ENCODE measurements around the gene ANKRD7.

- TF ChIP-seq POLR2AphosphoS5 (IDR thresholded peaks at IDR 0.05) (no peak), POLR2A (IDR thresholded peaks at IDR 0.05) (no peak), EP300 (IDR thresholded peaks at IDR 0.05) (no peak)
- TF ChIP-seq, protein P1, sequence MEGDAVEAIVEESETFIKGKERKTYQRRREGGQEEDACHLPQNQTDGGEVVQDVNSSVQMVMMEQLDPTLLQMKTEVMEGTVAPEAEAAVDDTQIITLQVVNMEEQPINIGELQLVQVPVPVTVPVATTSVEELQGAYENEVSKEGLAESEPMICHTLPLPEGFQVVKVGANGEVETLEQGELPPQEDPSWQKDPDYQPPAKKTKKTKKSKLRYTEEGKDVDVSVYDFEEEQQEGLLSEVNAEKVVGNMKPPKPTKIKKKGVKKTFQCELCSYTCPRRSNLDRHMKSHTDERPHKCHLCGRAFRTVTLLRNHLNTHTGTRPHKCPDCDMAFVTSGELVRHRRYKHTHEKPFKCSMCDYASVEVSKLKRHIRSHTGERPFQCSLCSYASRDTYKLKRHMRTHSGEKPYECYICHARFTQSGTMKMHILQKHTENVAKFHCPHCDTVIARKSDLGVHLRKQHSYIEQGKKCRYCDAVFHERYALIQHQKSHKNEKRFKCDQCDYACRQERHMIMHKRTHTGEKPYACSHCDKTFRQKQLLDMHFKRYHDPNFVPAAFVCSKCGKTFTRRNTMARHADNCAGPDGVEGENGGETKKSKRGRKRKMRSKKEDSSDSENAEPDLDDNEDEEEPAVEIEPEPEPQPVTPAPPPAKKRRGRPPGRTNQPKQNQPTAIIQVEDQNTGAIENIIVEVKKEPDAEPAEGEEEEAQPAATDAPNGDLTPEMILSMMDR (IDR thresholded peaks at IDR 0.05), result no peak
Observed at GRCh38 chr7:118232837-118233236, 8.3 kb downstream of the ANKRD7 start.

All from upper lobe of left lung (tissue), 4 donors.